GM12878 (cell line): ENCODE results near the gene RRAGD. TPM values are rescaled to one million over a fixed set of nuclear protein-coding genes. Genes with fewer than 3 reads are reported as not detected.

ENCODE experiments used
- ATAC-seq: fragments of 200-7000 bp; cut with Tn5 transposase; 3 replicates; pipeline ENCODE4 v1.9.1; 2020; ENCODE audit warnings: mild to moderate bottlenecking, moderate library complexity
- BruUV-seq: library from RNA; stranded (reverse); fragments of 400-500 nt; replicated peaks from 2 replicates; lab custom pipeline; 2021; lab: Mats Ljungman, UMichigan
- CTCF ChIA-PET: fragments of 300-600 bp; sonication (Branson Sonifier 250); formaldehyde crosslinking; extraction: SDS; loops from one replicate; lab custom pipeline; 2021; ENCODE audit warnings: inconsistent platforms; lab: Yijun Ruan, JAX
- POLR2A ChIA-PET: fragments of 350-600 bp; formaldehyde crosslinking; extraction: SDS; loops from one replicate; lab custom pipeline; 2021; ENCODE audit warnings: inconsistent platforms; lab: Charles Lee
- RAD21 ChIA-PET: fragments of 300-600 bp; sonication (Branson Sonifier 250); formaldehyde crosslinking; loops from one replicate; lab custom pipeline; 2023; ENCODE audit warnings: antibody characterized with exemption; ENCODE audit not compliant: unreplicated experiment; lab: Charles Lee
- SMC1A ChIA-PET: fragments of 300-600 bp; sonication (Branson Sonifier 250); formaldehyde crosslinking; loops from one replicate; lab custom pipeline; 2023; ENCODE audit not compliant: unreplicated experiment, uncharacterized antibody; lab: Charles Lee
- DNase-seq: peaks from one replicate; pipeline ENCODE4 v3.0.0-alpha.2; 2011; ENCODE audit warnings: low read depth, low spot score
- FAIRE-seq: peaks from 3 replicates; lab custom pipeline; 2011; peaks lifted over from hg19 to GRCh38; lab: Jason Lieb, UNC
- H2AFZ ChIP-seq: 2 replicates; pipeline ENCODE4 v1.6.0; 2011; ENCODE audit warnings: low read depth, low read length, control low read depth; ENCODE audit not compliant: control insufficient read depth
- H3K27ac ChIP-seq: 2 replicates; pipeline ENCODE4 v1.5.1; 2011; ENCODE audit warnings: control low read depth; ENCODE audit not compliant: control insufficient read depth, insufficient read depth
- H3K27me3 ChIP-seq, 2 experiments: replicated peaks in 1 of 2; 2 replicates each; pipeline versions ENCODE4 v1.6.0 to v1.6.1; 2011; ENCODE audit warnings: low read length in 1 of 2; ENCODE audit not compliant: control insufficient read depth in 2 of 2, insufficient read depth in 2 of 2
- H3K36me3 ChIP-seq, 2 experiments: 2 replicates each; pipeline ENCODE4 v1.5.1; 2011; ENCODE audit warnings: low read length in 1 of 2; ENCODE audit not compliant: control insufficient read depth in 2 of 2, insufficient read depth in 2 of 2
- H3K4me1 ChIP-seq: 2 replicates; pipeline ENCODE4 v1.6.1; 2011; ENCODE audit warnings: mild to moderate bottlenecking, low read length, moderate library complexity, mixed read lengths; ENCODE audit not compliant: control insufficient read depth, insufficient read depth
- H3K4me2 ChIP-seq: 2 replicates; pipeline ENCODE4 v1.6.0; 2011; ENCODE audit warnings: control low read depth; ENCODE audit not compliant: control insufficient read depth, insufficient read depth
- H3K4me3 ChIP-seq: fragments of 200-600 bp; sonication (generic); 2 replicates; pipeline ENCODE4 v1.5.1; 2016
- H3K79me2 ChIP-seq: 2 replicates; pipeline ENCODE4 v1.6.0; 2011; ENCODE audit warnings: low read length; ENCODE audit not compliant: control insufficient read depth, insufficient read depth
- H3K9ac ChIP-seq: 2 replicates; pipeline ENCODE4 v1.8.0; 2011; ENCODE audit warnings: low read length, control low read depth, mixed read lengths; ENCODE audit not compliant: control insufficient read depth, insufficient read depth
- H3K9me3 ChIP-seq: replicated peaks from 3 replicates; pipeline ENCODE4 v1.5.1; 2011; ENCODE audit warnings: mild to moderate bottlenecking, low read length; ENCODE audit not compliant: control insufficient read depth, insufficient read depth
- H4K20me1 ChIP-seq: 2 replicates; pipeline ENCODE4 v1.6.0; 2011; ENCODE audit not compliant: control insufficient read depth, insufficient read depth
- EED ChIP-seq: sonication (generic); IDR thresholded peaks from 2 replicates; pipeline ENCODE4 v1.6.1; 2016; ENCODE audit warnings: antibody characterized with exemption, low read depth
- FOS ChIP-seq: IDR thresholded peaks from 3 replicates; pipeline ENCODE4 v1.6.1; 2011; ENCODE audit warnings: borderline replicate concordance; ENCODE audit not compliant: insufficient read length; ENCODE audit errors: extremely low read depth
- HSF1 ChIP-seq: fragments of 150-350 bp; IDR thresholded peaks from 2 replicates; pipeline ENCODE4 v1.6.1; 2014; ENCODE audit warnings: mild to moderate bottlenecking, low read depth, low read length
- JUNB ChIP-seq: IDR thresholded peaks from 2 replicates; pipeline ENCODE4 v1.6.1; 2016; ENCODE audit warnings: antibody characterized with exemption, mild to moderate bottlenecking
- REST ChIP-seq: IDR thresholded peaks from 2 replicates; pipeline ENCODE4 v1.6.1; 2012; ENCODE audit warnings: mild to moderate bottlenecking, low read depth, low read length
- SPI1 ChIP-seq: IDR thresholded peaks from 2 replicates; pipeline ENCODE4 v1.6.1; 2011; ENCODE audit warnings: low read depth, mild to moderate bottlenecking, low read length, moderate library complexity, borderline replicate concordance; ENCODE audit not compliant: insufficient read depth
- TARDBP ChIP-seq: IDR thresholded peaks from 2 replicates; pipeline ENCODE4 v1.6.1; 2016; ENCODE audit warnings: borderline replicate concordance
- WGBS: methylation state at CpG from one replicate; pipeline ENCODE4 v1.1.6; 2016; ENCODE audit warnings: low lambda C conversion rate; ENCODE audit not compliant: insufficient replicate concordance, insufficient coverage; ENCODE audit errors: missing lambda C conversion rate; 5-methylcytosine and 5-hydroxymethylcytosine counted together
- in situ Hi-C: fragments of 300-500 bp; cut with MboI; formaldehyde crosslinking; loops from 9 replicates; pipeline ENCODE4 v1.14.3; 2018; ENCODE audit warnings: mixed read lengths
- intact Hi-C: fragments of 100-400 bp; cut with micrococcal nuclease; formaldehyde crosslinking; loops from one replicate; pipeline ENCODE4 v1.14.2; 2022; ENCODE audit not compliant: unreplicated experiment
- polyA plus RNA-seq, 11 experiments: library from polyadenylated mRNA; depleted of rRNA in 4 of 11; unstranded in 6 of 11; stranded (reverse) in 5 of 11; fragments of >200 nt; fragmentation: Nextera tagmentation in 4 of 11; fragmentation: Illumina TruSeq in 1 of 11; extraction: Ambion mirVana in 4 of 11; extraction: Trizol in 1 of 11; gene quantifications; 1 replicate in 1 of 11; 2 replicates in 10 of 11; pipeline versions ENCODE4 v1.2.1 to v1.2.3, GENCODE V29; 2011 to 2016; ENCODE audit warnings: inconsistent platforms in 2 of 11, missing spikeins in 2 of 11, low read depth in 1 of 11
- total RNA-seq, 4 experiments: library from RNA; depleted of rRNA in 3 of 4; stranded (reverse); fragments of >200 nt in 3 of 4; fragmentation: Illumina TruSeq in 1 of 4; extraction: Trizol in 1 of 4; gene quantifications; 2 replicates each; pipeline versions ENCODE4 v1.2.1 to v1.2.3, GENCODE V29; 2013 to 2021

The RRAGD gene
- total and polyA plus RNA-seq, 10 of the 15 experiments (the other 5 are each of a cell fraction or from before 2014, with no cell fraction given): 4.6 to 17.4 (median 8.5) TPM

- Histone ChIP-seq H3K4me3 (no peak overlapping the region), H3K4me1 (peaks cover 8% of the 10 kb centered on the region)
Measured at GRCh38 chr6:89434150-89434499, 22.1 kb upstream of the RRAGD start.

More at GRCh38 chr6:89434150-89434499, 22.1 kb upstream of the RRAGD start:
- CTCF ChIA-PET: interaction anchor here (0.7 to 1.5 kb wide), 7 partner anchors 11 to 205 kb away, joined by 3 to 9 read pairs (median 3); no protein-coding TSS in a partner anchor
- H2AFZ ChIP-seq: peak overlapping the region; percentile 77
- TF ChIP-seq JUNB (no peak), TARDBP (no peak), HSF1 (no peak), FOS (no peak), SPI1 (no peak), REST (no peak), EED (no peak)
- H3K79me2 ChIP-seq: no peaks in the 10 kb centered on the region
- no TSS peak for BruUV-seq
- POLR2A ChIA-PET: no interaction called here
- intact Hi-C loops: loop anchor here (5.0 kb wide), 1 partner anchor 163 kb away; no protein-coding TSS in a partner anchor
- SMC1A ChIA-PET: interaction anchor here (0.8 to 1.3 kb wide), 2 partner anchors 25 to 67 kb away, joined by 3 to 4 read pairs; no protein-coding TSS in a partner anchor
- H3K27me3 ChIP-seq: peaks cover 0 to 4% of the 10 kb centered on the region in 2 experiments; a peak in 3 of 4 replicates
- H3K9me3 ChIP-seq: no peaks in the 10 kb centered on the region
- RAD21 ChIA-PET: no interaction called here
- DNase-seq: no peak
- no peak for ATAC-seq
- FAIRE-seq: peak; percentile 35
- WGBS: 55% methylated on average over 3 of the region's 3 CpGs
- no peak overlapping the region for H3K9ac ChIP-seq
- in situ Hi-C loops: loop anchor here (5.0 kb wide), 1 partner anchor 178 kb away; no protein-coding TSS in a partner anchor
- H3K4me2 ChIP-seq: peak overlapping the region; percentile 93
- H3K27ac ChIP-seq: no peak overlapping the region
- no peaks in the 10 kb centered on the region for H3K36me3 ChIP-seq
- H4K20me1 ChIP-seq: no peaks in the 10 kb centered on the region
